NCI-H774 (cell line): ENCODE results near the gene TASOR.

Source experiments
- DNase-seq: peaks from one replicate; lab custom pipeline; 2025; lab: John Stamatoyannopoulos, UW

TASOR gene

DNA sequence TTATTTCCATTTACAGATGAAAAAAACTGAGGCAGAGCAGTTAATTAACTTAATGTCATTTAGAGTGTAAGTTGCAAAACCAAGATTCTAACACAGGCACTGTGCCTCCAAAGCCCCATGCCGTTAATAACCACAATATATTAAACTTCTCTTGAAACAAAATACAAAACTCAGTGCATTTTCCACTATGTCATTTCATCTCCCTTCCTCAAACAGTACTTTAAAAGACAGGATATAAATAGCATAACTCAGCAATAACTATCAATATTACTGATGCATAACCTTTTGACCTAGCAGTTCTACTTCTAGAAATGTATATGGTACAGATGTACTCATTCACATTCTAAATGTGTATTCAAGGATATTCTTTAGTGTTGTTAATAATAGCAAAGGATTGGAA lies 5.1 kb upstream of the TASOR start:
- no peak for DNase-seq

DNA sequence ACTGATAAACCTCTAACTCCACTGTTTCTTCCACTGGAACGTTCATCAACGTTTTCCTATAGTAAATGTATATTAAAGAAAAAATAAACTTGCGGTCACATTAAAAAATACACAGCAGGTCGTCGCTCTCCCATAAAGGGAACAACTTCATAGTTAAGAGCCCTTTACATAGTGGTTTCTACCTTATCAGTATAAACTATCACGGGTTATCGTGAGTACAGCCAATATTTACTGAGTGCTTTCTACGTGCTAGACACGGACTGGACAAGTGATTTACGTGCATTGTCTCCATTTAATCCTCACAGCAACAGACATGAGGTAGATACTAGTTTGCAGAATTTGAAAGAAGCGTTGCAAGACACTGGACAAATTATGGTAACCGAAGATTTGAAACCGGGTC lies 964 bp upstream of the TASOR start:
- DNase-seq, result no peak

DNA sequence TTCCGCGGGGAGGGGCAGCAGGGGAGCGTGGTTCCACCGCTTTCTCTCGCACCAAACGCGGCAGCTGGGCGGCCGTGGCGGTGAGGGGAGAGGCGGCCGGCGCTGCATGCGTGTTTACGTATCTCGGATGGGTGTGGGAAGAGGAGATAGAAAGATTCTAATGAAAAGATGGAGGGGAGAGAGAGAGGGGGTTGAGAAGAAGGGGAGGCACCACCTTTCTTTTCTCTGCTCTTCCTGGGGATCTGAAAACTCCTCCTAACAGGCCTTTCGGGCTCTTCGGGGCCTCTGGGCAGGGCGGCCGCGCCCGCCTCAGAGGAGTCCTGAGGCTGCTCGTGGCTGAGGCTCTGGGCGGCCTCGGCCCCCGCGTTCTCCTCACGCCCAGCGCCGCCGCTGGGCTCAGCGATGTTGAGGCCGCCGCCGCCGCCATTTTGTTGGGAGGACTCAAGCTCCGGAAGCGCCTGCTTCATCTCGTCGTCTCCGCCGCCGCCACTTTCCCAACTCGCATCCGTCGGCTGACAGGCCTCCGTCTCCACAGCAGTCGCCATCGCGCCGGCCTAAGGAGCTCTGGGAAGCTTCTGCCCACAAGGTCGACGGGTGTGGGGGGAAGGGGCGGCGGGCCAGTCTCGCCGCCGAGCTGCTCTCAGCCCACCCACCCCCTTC lies 473 bp downstream of the TASOR start:
- peak; percentile 28 for DNase-seq

DNA sequence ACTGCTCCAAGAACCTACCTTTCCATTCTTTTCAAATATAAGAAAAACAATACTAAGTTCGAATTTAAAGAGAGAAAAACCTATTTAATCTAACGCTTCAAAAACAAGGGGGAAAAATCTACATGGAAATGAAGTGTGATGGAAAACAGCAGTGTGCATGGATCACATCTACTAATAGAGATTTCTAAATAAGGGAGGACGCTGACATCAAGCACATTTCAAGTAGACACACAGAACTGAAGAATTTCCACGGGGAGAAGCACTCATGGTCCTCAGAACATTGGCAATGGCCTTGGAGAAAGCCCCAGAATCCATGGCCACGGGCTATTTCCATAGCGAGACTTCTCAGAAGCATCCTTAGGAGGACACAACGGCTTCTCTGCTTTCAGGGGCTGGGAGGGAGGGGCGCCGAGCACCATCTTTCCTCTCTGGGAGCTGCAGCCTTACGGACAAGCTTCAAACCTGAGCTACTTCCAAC lies 1.0 kb downstream of the TASOR start:
- no peak for DNase-seq

DNA sequence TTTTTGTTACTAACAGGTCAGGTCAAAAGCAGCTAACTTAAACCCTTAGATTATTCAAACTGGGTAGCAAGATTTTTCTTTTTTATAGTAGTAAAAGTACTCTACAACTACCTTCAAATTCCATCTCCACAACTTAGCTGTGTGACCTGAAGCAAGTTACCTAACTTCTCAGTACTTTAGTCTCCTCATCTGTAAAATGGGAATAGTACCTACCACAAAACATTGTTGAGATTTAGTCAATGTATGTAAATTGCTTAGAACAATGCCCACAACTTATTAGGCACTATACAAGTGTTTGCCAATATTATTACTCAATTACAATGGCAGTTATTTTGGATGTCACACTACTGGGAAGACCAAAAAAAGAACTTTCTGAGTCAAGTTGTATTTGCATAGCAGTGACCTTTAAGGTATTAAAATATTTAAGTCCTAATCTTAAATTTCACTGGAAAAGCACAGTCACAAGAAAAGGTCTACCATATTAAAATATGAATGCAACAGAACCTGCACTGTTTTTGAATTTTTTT lies 2.9 kb downstream of the TASOR start:
- no peak for DNase-seq

- no peak for DNase-seq
Observed at GRCh38 chr3:56677286-56677685, 5.8 kb downstream of the TASOR start.

DNA sequence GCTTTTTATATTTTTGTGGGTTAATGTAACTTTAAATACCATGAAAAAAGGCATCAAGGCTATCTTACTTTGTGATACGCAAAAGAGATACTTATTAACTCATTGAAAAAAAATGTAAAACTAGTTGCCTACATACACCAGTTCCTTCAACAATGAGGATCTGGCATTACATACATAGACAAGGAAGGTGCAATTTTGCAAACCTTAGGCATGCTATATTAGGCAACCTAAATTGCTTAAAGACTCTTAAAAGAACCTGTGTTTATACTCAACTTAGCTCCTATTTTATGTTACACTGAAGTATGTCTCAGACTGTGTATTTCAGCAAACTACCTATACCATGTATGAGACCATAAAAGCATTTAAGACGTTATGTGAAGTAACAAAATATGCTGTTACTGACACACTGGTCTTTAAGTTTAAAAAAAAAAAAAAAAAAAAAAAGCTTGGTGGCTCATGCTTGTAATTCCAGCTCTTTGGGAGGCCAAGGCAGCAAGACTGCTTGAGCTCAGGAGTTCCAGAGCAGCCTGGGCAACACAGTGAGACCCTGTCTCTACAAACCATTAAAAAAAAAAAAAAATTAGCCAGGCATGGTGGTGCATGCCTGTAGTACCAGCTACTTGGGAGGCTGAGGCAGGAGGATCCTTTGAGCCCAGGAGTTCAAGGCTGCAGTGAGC lies 9.1 kb downstream of the TASOR start:
- no peak for DNase-seq

DNA sequence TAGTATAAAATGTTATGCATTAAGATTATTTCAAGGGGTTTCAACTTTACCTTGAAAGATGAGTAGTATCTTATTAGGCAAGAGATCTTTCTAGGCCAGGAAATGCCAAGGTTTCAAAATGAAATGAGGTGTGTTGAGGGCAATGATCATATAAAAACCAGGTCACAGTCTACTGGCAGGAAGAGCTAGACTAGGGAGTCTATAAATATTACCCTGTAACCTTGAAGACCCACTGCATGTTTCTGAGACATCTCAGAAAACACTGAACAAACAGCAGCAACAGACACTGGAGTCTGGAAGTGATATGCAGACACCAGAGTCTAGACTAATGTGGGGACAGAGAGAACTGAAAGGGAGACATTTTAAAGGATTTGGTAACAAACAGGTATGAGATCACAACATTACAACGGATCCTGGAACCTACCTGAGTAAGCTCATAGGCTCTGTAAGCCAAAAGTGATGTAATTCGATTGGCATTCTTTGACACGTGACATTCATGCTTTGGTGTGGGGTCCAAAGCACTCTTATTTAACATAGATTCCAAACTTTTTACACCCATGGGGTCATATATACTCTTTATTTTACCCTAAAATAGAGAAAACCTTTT lies 15.0 kb downstream of the TASOR start:
- no peak for DNase-seq

- no peak for DNase-seq
Observed at GRCh38 chr3:56664823-56665222, 18.2 kb downstream of the TASOR start.

- DNase-seq, result no peak
Observed at GRCh38 chr3:56655709-56656108, 27.4 kb downstream of the TASOR start.

GRCh38 chr3:56654460-56654859 lies 28.6 kb downstream of the TASOR start:
- DNase-seq, result no peak

GRCh38 chr3:56645407-56645806 lies 37.7 kb downstream of the TASOR start:
- no peak for DNase-seq

- no peak for DNase-seq
Observed at GRCh38 chr3:56633602-56634535, 49.2 kb downstream of the TASOR start.
